CD14-positive monocyte (primary cell): Measurements from ENCODE around the gene SPTBN4. TPM values are rescaled to one million over a fixed set of nuclear protein-coding genes. Genes with fewer than 3 reads are reported as not detected.

ENCODE experiments used
- DNase-seq, 3 donors: peaks; one replicate each; pipeline ENCODE4 v3.0.0-alpha.2; 2011 to 2022
- H2AFZ ChIP-seq: 2 replicates; pipeline ENCODE4 v1.6.0; 2012; ENCODE audit warnings: mild to moderate bottlenecking, low read depth, low read length, inconsistent platforms; ENCODE audit not compliant: insufficient read depth, poor library complexity, severe bottlenecking
- H3K27ac ChIP-seq, 2 donors: 1 replicate in 1 of 2; 2 replicates in 1 of 2; pipeline ENCODE4 v1.5.1; 2012 to 2013; ENCODE audit warnings: low read length in 2 of 2, control low read depth in 1 of 2, inconsistent platforms in 1 of 2, low read depth in 1 of 2, mild to moderate bottlenecking in 1 of 2
- H3K27me3 ChIP-seq, 2 donors: one replicate each; pipeline versions ENCODE4 v1.6.0 to v1.6.1; 2011 to 2013; ENCODE audit warnings: low read length in 2 of 2; ENCODE audit not compliant: control insufficient read depth in 2 of 2, insufficient read depth in 2 of 2
- H3K36me3 ChIP-seq, 2 donors: replicated peaks in 1 of 2; 1 replicate in 1 of 2; 2 replicates in 1 of 2; pipeline versions ENCODE4 v1.5.1 to v1.6.1; 2012 to 2013; ENCODE audit warnings: low read length in 2 of 2, control low read depth in 1 of 2, inconsistent platforms in 1 of 2, mild to moderate bottlenecking in 1 of 2; ENCODE audit not compliant: insufficient read depth in 2 of 2, control insufficient read depth in 1 of 2
- H3K4me1 ChIP-seq, 2 donors: 1 replicate in 1 of 2; 2 replicates in 1 of 2; pipeline versions ENCODE4 v1.5.1 to v1.6.1; 2012 to 2013; ENCODE audit warnings: low read length in 2 of 2, control low read depth in 1 of 2, inconsistent platforms in 1 of 2, mild to moderate bottlenecking in 1 of 2, moderate library complexity in 1 of 2; ENCODE audit not compliant: insufficient read depth in 2 of 2, control insufficient read depth in 1 of 2
- H3K4me2 ChIP-seq: replicated peaks from 2 replicates; pipeline ENCODE3; 2012; ENCODE audit warnings: low read length, moderate library complexity, mild to moderate bottlenecking; ENCODE audit not compliant: poor library complexity, severe bottlenecking; ENCODE audit errors: extremely low read depth
- H3K4me3 ChIP-seq, 3 experiments: fragments of 200-600 bp in 1 of 3; sonication (generic) in 1 of 3; replicated peaks in 1 of 3; 1 replicate in 2 of 3; 2 replicates in 1 of 3; pipeline ENCODE4 v1.5.1; 2011 to 2013; ENCODE audit warnings: low read length in 3 of 3, mild to moderate bottlenecking in 3 of 3, control low read depth in 2 of 3, low read depth in 2 of 3, inconsistent platforms in 1 of 3, moderate library complexity in 1 of 3
- H3K79me2 ChIP-seq: 2 replicates; pipeline ENCODE4 v1.6.0; 2012; ENCODE audit warnings: mild to moderate bottlenecking, control low read depth, inconsistent platforms, low read length, moderate library complexity; ENCODE audit not compliant: insufficient read depth
- H3K9ac ChIP-seq: 2 replicates; pipeline ENCODE4 v1.6.0; 2017; ENCODE audit warnings: low read length, mild to moderate bottlenecking; ENCODE audit not compliant: insufficient read depth, poor library complexity, severe bottlenecking
- H3K9me3 ChIP-seq, 2 donors: replicated peaks in 1 of 2; 1 replicate in 1 of 2; 2 replicates in 1 of 2; pipeline versions ENCODE4 v1.5.1 to v1.6.1; 2012 to 2013; ENCODE audit warnings: low read length in 2 of 2, control low read depth in 1 of 2; ENCODE audit not compliant: control insufficient read depth in 1 of 2, insufficient read depth in 1 of 2
- H4K20me1 ChIP-seq: 2 replicates; pipeline ENCODE4 v1.6.0; 2012; ENCODE audit warnings: mild to moderate bottlenecking, low read length, control low read depth, moderate library complexity; ENCODE audit not compliant: insufficient read depth
- H3K27ac Mint-ChIP-seq, 7 donors: one replicate each; pipeline ENCODE4 v1.8.0; 2020; ENCODE audit warnings: mild to moderate bottlenecking in 7 of 7, mixed read lengths in 7 of 7, moderate library complexity in 6 of 7, inconsistent platforms in 2 of 7
- H3K27me3 Mint-ChIP-seq, 3 donors: one replicate each; pipeline ENCODE4 v1.8.0; 2021 to 2022; ENCODE audit warnings: low read depth in 3 of 3, mild to moderate bottlenecking in 3 of 3, mixed read lengths in 3 of 3, moderate library complexity in 3 of 3, inconsistent platforms in 1 of 3
- H3K36me3 Mint-ChIP-seq, 2 donors: one replicate each; pipeline ENCODE4 v1.8.0; 2020; ENCODE audit warnings: mixed read lengths in 2 of 2, inconsistent platforms in 1 of 2, mild to moderate bottlenecking in 1 of 2
- H3K4me1 Mint-ChIP-seq: one replicate; pipeline ENCODE4 v1.8.0; 2020; ENCODE audit warnings: mild to moderate bottlenecking, mixed read lengths
- H3K4me3 Mint-ChIP-seq, 2 donors: one replicate each; pipeline ENCODE4 v1.8.0; 2020; ENCODE audit warnings: mild to moderate bottlenecking in 2 of 2, mixed read lengths in 2 of 2, moderate library complexity in 1 of 2
- H3K9me3 Mint-ChIP-seq, 7 donors: one replicate each; pipeline ENCODE4 v1.8.0; 2020 to 2022; ENCODE audit warnings: mixed read lengths in 7 of 7, mild to moderate bottlenecking in 6 of 7, moderate library complexity in 6 of 7, inconsistent platforms in 2 of 7
- CTCF ChIP-seq: fragments of 200-600 bp; IDR thresholded peaks from one replicate; pipeline ENCODE4 v1.8.0; 2022; ENCODE audit warnings: antibody characterized with exemption, mild to moderate bottlenecking
- WGBS: methylation state at CpG from one replicate; pipeline ENCODE4 v1.1.5; 2013; ENCODE audit warnings: missing lambda C conversion rate; ENCODE audit not compliant: insufficient coverage; 5-methylcytosine and 5-hydroxymethylcytosine counted together
- intact Hi-C, 2 donors: fragments of 100-400 bp; cut with micrococcal nuclease; formaldehyde crosslinking; loops; one replicate each; pipeline versions ENCODE4 v1.15.0 to v1.15.1; 2023
- polyA plus RNA-seq, 3 donors: library from polyadenylated mRNA; depleted of rRNA in 1 of 3; unstranded in 2 of 3; stranded (reverse) in 1 of 3; fragments of 300-500 nt in 2 of 3; fragments of >200 nt in 1 of 3; fragmentation: Illumina TruSeq in 2 of 3; gene quantifications; 1 replicate in 2 of 3; 2 replicates in 1 of 3; pipeline ENCODE4 v1.2.3, GENCODE V29; 2012 to 2021

SPTBN4 gene
- polyA plus RNA-seq, 3 donors: 0.07 TPM; not detected in 2

GRCh38 chr19:40450664-40451063 lies 16.1 kb upstream of the SPTBN4 start:
- peaks cover 51 to 91% of the 10 kb centered on the region in 2 donors for H3K36me3 ChIP-seq
- no peak overlapping the region for H3K27ac ChIP-seq
- H4K20me1 ChIP-seq: peaks cover 8% of the 10 kb centered on the region
- no peak for DNase-seq
- H3K4me3 Mint-ChIP-seq: no peak overlapping the region
- no peaks in the 10 kb centered on the region for H3K27me3 Mint-ChIP-seq
- no peak for TF ChIP-seq CTCF
- H3K9me3 Mint-ChIP-seq: peaks cover 0 to 2% (median 0%) of the 10 kb centered on the region in 7 donors
- H3K4me1 Mint-ChIP-seq: no peaks in the 10 kb centered on the region
- no peak overlapping the region for H2AFZ ChIP-seq
- H3K4me2 ChIP-seq: no peak overlapping the region
- no peak overlapping the region for H3K9ac ChIP-seq
- no peaks in the 10 kb centered on the region for H3K27me3 ChIP-seq
- peaks cover 58 to 89% of the 10 kb centered on the region in 2 donors for H3K36me3 Mint-ChIP-seq
- no peaks in the 10 kb centered on the region for H3K4me1 ChIP-seq
- no peak overlapping the region for H3K4me3 ChIP-seq
- no peaks in the 10 kb centered on the region for H3K79me2 ChIP-seq
- WGBS: 100% methylated on average over 1 of the region's 4 CpGs
- H3K27ac Mint-ChIP-seq: peak overlapping the region in 2 of 7 donors; percentile 23 to 63
- no peaks in the 10 kb centered on the region for H3K9me3 ChIP-seq
- intact Hi-C loops: no loop called here

DNA sequence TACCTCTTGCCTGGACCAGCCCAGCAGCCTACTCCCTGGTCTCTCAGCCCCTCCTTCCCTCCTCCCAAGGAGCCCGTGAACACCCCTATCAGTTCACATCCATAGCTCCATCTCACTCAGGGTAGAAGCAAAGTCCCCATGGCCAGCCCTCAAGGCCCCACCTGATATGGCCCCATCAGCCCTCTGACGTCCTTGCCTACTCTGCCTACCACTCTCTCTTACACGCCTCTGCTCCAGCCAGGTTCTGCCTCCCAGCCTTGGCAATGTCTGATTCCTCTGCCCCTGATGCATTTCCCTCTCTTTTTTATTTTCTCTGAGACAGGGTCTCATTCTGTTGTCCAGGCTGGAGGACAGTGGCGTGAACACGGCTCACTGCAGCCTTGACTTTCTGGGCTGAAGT lies 14.8 kb upstream of the SPTBN4 start:
- H3K9me3 Mint-ChIP-seq: no peaks in the 10 kb centered on the region
- Histone ChIP-seq H3K79me2 (no peaks in the 10 kb centered on the region), H3K4me3 (no peak overlapping the region), H3K4me2 (no peak overlapping the region), H3K27me3 (no peaks in the 10 kb centered on the region), H2AFZ (no peak overlapping the region), H3K9me3 (no peaks in the 10 kb centered on the region), H3K27ac (no peak overlapping the region), H3K9ac (no peak overlapping the region), H3K36me3 (peaks cover 65 to 93% of the 10 kb centered on the region in 2 donors), H3K4me1 (no peaks in the 10 kb centered on the region), H4K20me1 (peaks cover 8% of the 10 kb centered on the region)
- no peak for DNase-seq
- H3K4me3 Mint-ChIP-seq: no peak overlapping the region
- TF ChIP-seq CTCF: no peak
- H3K27me3 Mint-ChIP-seq: no peaks in the 10 kb centered on the region
- WGBS: 91% methylated on average over 5 of the region's 5 CpGs
- H3K27ac Mint-ChIP-seq: peak overlapping the region in 5 of 7 donors; percentile 4 to 65 (median 46)
- H3K4me1 Mint-ChIP-seq: no peaks in the 10 kb centered on the region
- intact Hi-C loops: no loop called here
- H3K36me3 Mint-ChIP-seq: peaks cover 65 to 93% of the 10 kb centered on the region in 2 donors
